MM.1S (cell line): ENCODE measurements around the gene CA10.

Source experiments
- DNase-seq: peaks from one replicate; pipeline ENCODE4 v3.0.0-alpha.2; 2015
- H2AFZ ChIP-seq: fragments of 300-600 bp; sonication (generic); 2 replicates; pipeline ENCODE4 v1.6.0; 2016; ENCODE audit warnings: antibody characterized with exemption, low read length
- H3F3A ChIP-seq: fragments of 300-600 bp; sonication (generic); 2 replicates; pipeline ENCODE4 v1.6.1; 2016; ENCODE audit warnings: mild to moderate bottlenecking, antibody characterized with exemption, low read length, moderate library complexity, mixed read lengths; ENCODE audit not compliant: insufficient read depth
- H3K27ac ChIP-seq: fragments of 300-600 bp; sonication (generic); 2 replicates; pipeline ENCODE4 v1.5.1; 2016; ENCODE audit warnings: mild to moderate bottlenecking, low read length
- H3K27me3 ChIP-seq: fragments of 300-600 bp; sonication (generic); replicated peaks from 2 replicates; pipeline ENCODE4 v1.6.0; 2016; ENCODE audit warnings: low read length; ENCODE audit not compliant: insufficient read depth
- H3K36me3 ChIP-seq: fragments of 300-600 bp; sonication (generic); replicated peaks from 2 replicates; pipeline ENCODE4 v1.6.1; 2016; ENCODE audit warnings: mild to moderate bottlenecking, low read length, mixed read lengths; ENCODE audit not compliant: insufficient read depth
- H3K4me1 ChIP-seq: fragments of 300-600 bp; sonication (generic); 2 replicates; pipeline ENCODE4 v1.6.1; 2016; ENCODE audit warnings: low read length, mixed read lengths
- H3K4me2 ChIP-seq: fragments of 300-600 bp; sonication (generic); 2 replicates; pipeline ENCODE4 v1.6.0; 2016; ENCODE audit warnings: low read depth, low read length
- H3K4me3 ChIP-seq: fragments of 300-600 bp; sonication (generic); 2 replicates; pipeline ENCODE4 v1.5.1; 2016; ENCODE audit warnings: low read length, mixed read lengths
- H3K79me2 ChIP-seq: fragments of 300-600 bp; sonication (generic); 2 replicates; pipeline ENCODE4 v1.6.1; 2016; ENCODE audit warnings: mixed run types, low read length, mixed read lengths
- H3K9ac ChIP-seq: fragments of 300-600 bp; sonication (generic); 2 replicates; pipeline ENCODE4 v1.6.1; 2016; ENCODE audit warnings: low read length, mixed read lengths
- H3K9me2 ChIP-seq: fragments of 300-600 bp; sonication (generic); replicated peaks from 2 replicates; pipeline ENCODE4 v1.6.1; 2016; ENCODE audit warnings: mild to moderate bottlenecking, low read length, mixed read lengths; ENCODE audit not compliant: insufficient read depth
- H3K9me3 ChIP-seq: fragments of 300-600 bp; sonication (generic); replicated peaks from 2 replicates; pipeline ENCODE4 v1.6.1; 2016; ENCODE audit warnings: mild to moderate bottlenecking, low read length, mixed read lengths; ENCODE audit not compliant: insufficient read depth
- H4K20me1 ChIP-seq: fragments of 300-600 bp; sonication (generic); 2 replicates; pipeline ENCODE4 v1.6.1; 2016; ENCODE audit warnings: mild to moderate bottlenecking, low read length, moderate library complexity, mixed read lengths; ENCODE audit not compliant: insufficient read depth
- CTCF ChIP-seq: fragments of 300-600 bp; sonication (generic); IDR thresholded peaks from 2 replicates; pipeline ENCODE4 v1.5.1; 2016; ENCODE audit warnings: antibody characterized with exemption, low read length, mixed read lengths
- EZH2 ChIP-seq: fragments of 300-600 bp; sonication (generic); optimal IDR thresholded peaks from 2 replicates; pipeline ENCODE3; 2017; ENCODE audit warnings: low read depth, mild to moderate bottlenecking, antibody characterized with exemption, low read length, mixed read lengths
- EZH2phosphoT487 ChIP-seq: fragments of 300-600 bp; sonication (generic); IDR thresholded peaks from 2 replicates; pipeline ENCODE4 v1.6.1; 2018; ENCODE audit warnings: antibody characterized with exemption, low read length

The CA10 gene

GRCh38 chr17:51721730-51722129 lies 436.8 kb downstream of the CA10 start:
- Histone ChIP-seq H3K79me2 (no peaks in the 10 kb centered on the region), H3K4me3 (no peak overlapping the region), H3K9me3 (no peaks in the 10 kb centered on the region), H3K36me3 (no peaks in the 10 kb centered on the region), H3K9ac (no peak overlapping the region), H3K4me2 (no peak overlapping the region), H3F3A (no peaks in the 10 kb centered on the region), H2AFZ (no peak overlapping the region), H3K9me2 (no peaks in the 10 kb centered on the region), H3K27ac (no peak overlapping the region), H3K27me3 (no peaks in the 10 kb centered on the region), H4K20me1 (no peaks in the 10 kb centered on the region), H3K4me1 (no peaks in the 10 kb centered on the region)
- TF ChIP-seq CTCF (no peak), EZH2 (no peak), EZH2phosphoT487 (no peak)
- no peak for DNase-seq

- no peak overlapping the region for H3K4me2 ChIP-seq
- no peaks in the 10 kb centered on the region for H3K9me2 ChIP-seq
- H2AFZ ChIP-seq: no peak overlapping the region
- H3K36me3 ChIP-seq: no peaks in the 10 kb centered on the region
- H3K27me3 ChIP-seq: no peaks in the 10 kb centered on the region
- no peak overlapping the region for H3K9ac ChIP-seq
- H3K4me1 ChIP-seq: no peaks in the 10 kb centered on the region
- TF ChIP-seq CTCF: no peak
- TF ChIP-seq EZH2phosphoT487: no peak
- no peak for TF ChIP-seq EZH2
- H4K20me1 ChIP-seq: no peaks in the 10 kb centered on the region
- no peak overlapping the region for H3K4me3 ChIP-seq
- H3F3A ChIP-seq: no peaks in the 10 kb centered on the region
- no peak overlapping the region for H3K27ac ChIP-seq
- DNase-seq: no peak
- H3K9me3 ChIP-seq: no peaks in the 10 kb centered on the region
- H3K79me2 ChIP-seq: no peaks in the 10 kb centered on the region
Measured at GRCh38 chr17:51720439-51720838, 438.1 kb downstream of the CA10 start.

- Histone ChIP-seq H3K4me1 (no peaks in the 10 kb centered on the region), H3K27ac (no peak overlapping the region), H3K4me2 (no peak overlapping the region), H3F3A (no peaks in the 10 kb centered on the region), H3K9me3 (no peaks in the 10 kb centered on the region), H4K20me1 (no peaks in the 10 kb centered on the region), H3K27me3 (no peaks in the 10 kb centered on the region), H3K79me2 (no peaks in the 10 kb centered on the region), H3K36me3 (no peaks in the 10 kb centered on the region), H3K9ac (no peak overlapping the region), H3K9me2 (no peaks in the 10 kb centered on the region), H2AFZ (no peak overlapping the region), H3K4me3 (no peak overlapping the region)
- DNase-seq: no peak
- TF ChIP-seq CTCF: no peak
- no peak for TF ChIP-seq EZH2
- no peak for TF ChIP-seq EZH2phosphoT487
Measured at GRCh38 chr17:51718983-51719382, 439.5 kb downstream of the CA10 start.
